GM19455 (cell line): ENCODE results near the gene VWA8.
"Not testable (repeated sequence)": the region's sequence is repeated elsewhere in the genome, so short reads cannot be mapped to it uniquely, and the experiment has no call there.

Experiments
- ATAC-seq: cut with Tn5 transposase; IDR thresholded peaks from one replicate; pipeline ENCODE4 v1.9.1; 2021; ENCODE audit not compliant: unreplicated experiment

VWA8 gene

GRCh38 chr13:41858780-41859179 lies 102.1 kb downstream of the VWA8 start:
- no peak for ATAC-seq

- no peak for ATAC-seq
Observed at GRCh38 chr13:41854758-41855157, 106.2 kb downstream of the VWA8 start.

GRCh38 chr13:41851351-41851750 lies 109.6 kb downstream of the VWA8 start:
- no peak for ATAC-seq

- ATAC-seq = no peak
Observed at GRCh38 chr13:41848435-41849255, 112.3 kb downstream of the VWA8 start.

- no peak for ATAC-seq
Observed at GRCh38 chr13:41847216-41847615, 113.7 kb downstream of the VWA8 start.

GRCh38 chr13:41842036-41842620 lies 118.8 kb downstream of the VWA8 start:
- ATAC-seq = no peak

DNA sequence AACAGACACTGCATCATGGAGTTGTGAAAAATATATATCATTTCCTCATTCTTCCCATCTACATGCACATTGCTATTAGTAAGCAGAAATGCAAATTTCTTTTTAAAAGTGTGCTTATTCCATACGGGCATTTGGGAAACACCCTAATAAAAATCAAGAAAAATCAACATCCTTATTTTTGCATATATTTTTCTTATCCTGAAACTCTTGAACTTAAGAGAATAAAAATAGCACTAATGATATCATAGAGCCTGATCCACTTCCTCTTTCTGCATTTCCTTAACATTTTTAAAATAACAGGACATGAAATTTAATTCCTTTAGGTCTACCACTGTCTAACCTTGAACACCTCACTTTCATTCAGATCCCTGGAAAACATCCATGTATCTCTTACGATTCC lies 123.3 kb downstream of the VWA8 start:
- no peak for ATAC-seq

- ATAC-seq = no peak
Observed at GRCh38 chr13:41835871-41836270, 125.0 kb downstream of the VWA8 start.

GRCh38 chr13:41834697-41835096 lies 126.2 kb downstream of the VWA8 start:
- not testable (repeated sequence) for ATAC-seq

DNA sequence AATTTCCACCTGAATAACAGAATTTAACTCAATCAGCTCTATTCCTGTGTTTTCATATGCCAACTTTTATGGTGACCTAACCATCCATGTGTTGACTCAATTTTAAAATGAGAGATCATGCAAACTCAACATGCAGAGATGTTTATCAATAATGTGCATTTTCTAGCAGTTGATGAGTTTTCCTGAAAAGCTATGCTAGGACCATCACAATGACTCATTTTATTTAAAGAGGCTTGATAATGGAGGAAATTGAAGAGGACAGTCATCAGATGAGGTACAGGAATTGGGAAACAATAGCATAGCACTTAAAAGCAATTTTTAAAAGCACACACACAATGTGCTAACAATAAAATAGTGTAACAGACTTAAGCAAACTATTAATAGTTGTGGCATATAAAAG lies 127.1 kb downstream of the VWA8 start:
- ATAC-seq = no peak

- ATAC-seq = no peak
Observed at GRCh38 chr13:41833201-41833600, 127.7 kb downstream of the VWA8 start.

DNA sequence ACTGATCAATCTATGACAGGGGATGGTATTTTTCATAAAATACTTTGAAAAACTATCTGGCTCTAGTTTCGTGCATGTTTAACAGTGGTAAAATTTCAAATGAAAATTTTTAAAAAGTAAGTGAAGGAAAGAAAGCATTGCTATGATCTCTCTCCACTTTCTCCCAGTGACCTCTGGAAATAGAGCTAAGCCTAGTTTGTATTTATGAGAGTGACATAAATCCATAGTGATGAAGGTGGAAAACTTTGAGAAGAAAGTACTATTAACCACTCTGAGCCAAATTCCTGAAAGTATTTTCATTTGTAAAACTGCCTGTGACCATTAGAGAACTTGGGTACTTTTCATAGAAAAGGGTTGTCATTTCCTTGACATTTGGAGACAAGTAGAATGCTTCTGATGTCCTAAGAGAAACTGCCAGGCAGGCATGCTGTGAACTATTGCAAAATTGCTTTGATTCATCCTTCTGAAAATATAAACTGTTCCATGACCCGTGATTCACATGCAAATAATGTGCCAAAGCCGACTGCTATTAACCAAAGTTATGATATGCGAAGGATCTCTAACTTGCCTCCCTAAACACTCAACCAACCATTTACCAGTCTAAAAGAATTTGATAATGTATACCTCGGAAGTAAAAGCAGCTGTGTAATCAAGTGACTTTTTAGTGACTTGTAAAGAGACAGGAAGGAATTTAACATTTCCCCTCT lies 133.2 kb downstream of the VWA8 start:
- ATAC-seq = no peak

DNA sequence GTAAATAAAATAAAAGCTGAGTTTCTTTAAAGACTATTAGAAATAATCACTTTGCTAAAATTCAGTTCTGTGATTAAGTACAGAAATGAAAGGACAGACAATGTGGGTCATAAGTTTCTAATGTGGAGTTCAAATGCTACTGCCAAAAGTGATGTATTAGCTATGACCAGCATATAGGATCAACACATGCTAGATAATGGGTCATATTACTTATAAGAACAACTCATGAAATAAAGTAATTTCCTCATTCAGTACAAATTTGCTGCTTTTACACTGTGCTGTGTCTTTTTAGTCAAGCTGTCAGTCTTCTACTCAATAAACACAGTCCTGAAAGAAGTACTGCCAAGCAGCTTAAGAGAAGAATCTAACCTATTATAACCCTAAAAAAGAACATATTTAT lies 135.2 kb downstream of the VWA8 start:
- ATAC-seq = no peak

DNA sequence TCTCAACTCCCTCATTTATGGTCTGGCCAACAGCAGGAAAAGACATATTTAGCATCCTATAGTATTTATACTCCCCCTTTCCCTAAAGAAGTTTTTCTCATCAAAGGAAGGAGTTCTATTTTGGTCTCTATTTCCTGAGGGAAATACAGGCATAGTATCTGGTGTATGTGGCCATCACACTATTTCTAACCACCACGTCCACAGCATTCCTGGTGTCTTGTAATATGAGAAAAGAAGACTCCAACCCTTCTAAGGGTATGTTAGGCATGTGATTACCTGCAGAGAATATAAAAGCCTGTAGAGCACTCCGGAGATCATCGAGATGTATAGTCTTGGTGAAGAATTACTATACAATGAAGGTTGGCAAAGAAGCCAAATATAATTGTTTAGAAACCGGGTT lies 137.4 kb downstream of the VWA8 start:
- ATAC-seq = no peak

- no peak for ATAC-seq
Observed at GRCh38 chr13:41822560-41822959, 138.3 kb downstream of the VWA8 start.

DNA sequence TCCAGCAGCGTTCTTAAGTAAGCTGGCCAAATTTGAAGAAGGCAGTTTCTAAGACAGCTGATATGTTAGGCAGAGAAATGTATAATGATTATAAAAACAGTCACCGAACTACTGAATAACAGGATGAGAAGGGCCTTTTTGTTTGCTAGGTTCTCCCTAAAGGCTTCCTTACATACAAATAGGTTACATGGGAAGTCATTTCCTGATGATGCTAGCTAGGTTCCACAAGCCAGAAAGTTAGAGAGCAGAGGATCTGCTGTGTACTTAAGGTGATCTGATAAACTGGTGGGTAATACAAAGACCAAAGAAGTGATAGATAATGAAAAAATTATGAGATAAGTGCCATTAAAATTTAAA lies 139.7 kb downstream of the VWA8 start:
- ATAC-seq = no peak

DNA sequence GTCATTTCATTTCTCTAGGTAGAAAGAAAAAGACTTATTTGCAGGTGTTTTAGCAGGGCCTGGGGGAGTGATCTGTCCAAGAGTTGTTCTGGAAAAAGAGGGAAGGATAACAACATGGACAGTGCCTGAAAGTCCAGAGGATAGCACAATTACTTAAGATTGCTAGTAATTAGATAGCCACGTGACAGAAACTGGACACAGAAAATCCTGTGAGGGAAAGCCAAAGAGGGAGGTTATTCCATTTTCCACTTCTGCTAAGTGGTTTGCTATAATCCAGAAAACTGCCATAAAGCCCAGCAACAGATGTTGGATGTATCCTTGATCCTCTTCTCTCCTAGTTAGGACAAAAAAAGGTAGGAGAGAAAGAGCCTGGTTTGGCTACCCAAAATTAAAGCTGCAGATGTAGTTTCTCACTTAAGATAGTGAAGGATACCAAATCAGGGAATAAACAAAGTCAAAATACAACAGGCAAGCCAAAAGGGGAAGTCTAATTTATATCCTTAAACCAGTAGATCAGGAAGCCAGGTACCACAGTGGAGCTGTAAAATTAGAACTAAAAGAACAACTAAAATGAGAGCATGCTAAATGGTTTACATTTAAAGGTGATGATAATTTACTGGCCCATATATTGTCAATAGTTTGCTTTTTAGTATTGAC lies 140.2 kb downstream of the VWA8 start:
- ATAC-seq = no peak

DNA sequence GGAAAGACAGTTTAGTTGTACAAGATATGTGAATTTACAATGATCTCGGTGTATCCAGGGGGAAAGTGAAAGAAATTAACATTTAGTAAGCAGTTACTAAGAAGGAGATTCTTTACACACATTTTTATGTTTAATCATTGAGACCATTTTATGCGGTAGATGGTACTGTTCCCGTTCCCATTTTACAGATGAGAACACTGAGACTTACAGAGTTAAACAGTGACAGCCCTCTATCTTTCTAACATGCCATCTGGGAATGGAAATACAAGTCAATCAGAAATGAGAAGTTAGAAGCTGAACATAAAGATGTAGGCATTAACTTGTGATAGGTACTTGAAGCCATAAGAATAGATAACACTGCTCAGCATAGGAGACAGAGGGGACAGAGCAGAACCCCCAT lies 144.9 kb downstream of the VWA8 start:
- no peak for ATAC-seq

DNA sequence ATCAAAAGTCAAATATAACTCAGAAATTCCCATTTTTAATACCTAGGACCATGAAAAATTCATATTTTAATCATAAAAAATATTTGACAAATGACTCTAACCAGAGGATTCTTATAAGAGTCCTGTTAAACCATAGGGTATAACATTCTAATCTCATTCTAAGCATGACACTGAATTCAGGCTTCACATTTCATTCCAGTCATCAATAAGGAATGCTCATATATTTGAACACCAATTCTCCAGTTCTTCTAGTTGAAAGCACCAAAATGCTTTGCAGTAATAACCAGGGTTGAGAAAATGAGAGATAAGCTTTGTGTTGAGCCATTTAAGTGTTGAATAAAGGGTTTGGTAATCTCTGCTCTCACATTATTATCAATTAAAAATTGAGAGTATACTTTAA lies 147.5 kb downstream of the VWA8 start:
- ATAC-seq = no peak

- ATAC-seq = peak; percentile 57
Observed at GRCh38 chr13:41812851-41813250, 148.1 kb downstream of the VWA8 start.

- ATAC-seq = no peak
Observed at GRCh38 chr13:41812237-41812636, 148.7 kb downstream of the VWA8 start.

DNA sequence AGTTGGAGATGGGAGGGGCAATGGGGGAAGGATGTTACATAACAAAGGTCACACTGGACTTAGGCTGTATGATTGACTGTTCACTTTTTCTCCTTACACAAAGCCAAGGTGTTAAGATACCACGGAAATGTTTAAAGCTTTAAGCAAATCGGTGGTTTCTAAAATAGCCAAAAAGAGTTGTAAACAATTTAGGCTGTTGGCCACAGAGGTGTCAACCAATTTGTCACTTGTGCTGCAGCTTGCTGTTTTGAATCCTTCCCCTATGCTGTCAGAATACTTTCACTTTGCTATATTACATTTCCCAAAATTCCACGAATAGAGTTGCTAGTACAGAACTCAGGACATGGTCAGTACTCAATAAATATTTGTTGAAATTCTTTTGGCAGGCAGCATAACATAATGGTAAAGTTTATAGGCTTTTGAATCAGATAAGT lies 149.3 kb downstream of the VWA8 start:
- ATAC-seq = no peak
